Measurements from ENCODE around the gene C2orf68.

GRCh38 chr2:85659324-85659981, 47.6 kb upstream of the C2orf68 start:
- TF ChIP-seq ZC3H4 (CRISPR knock-in tag; IDR thresholded peaks at IDR 0.05; ENCODE audit: borderline replicate concordance) (no peak), FOXM1 (IDR thresholded peaks at IDR 0.05; ENCODE audit: low read depth) (no peak), FOXM1 (CRISPR knock-in tag; IDR thresholded peaks at IDR 0.05; ENCODE audit: low read depth) (no peak), ZNF41 (CRISPR knock-in tag; conservative IDR thresholded peaks at IDR 0.05) (no peak)
